SKM-1 (cell line): Measurements from ENCODE around the gene TBC1D2B.

ENCODE experiments used
- DNase-seq: peaks from one replicate; lab custom pipeline; 2025; ENCODE audit not compliant: unreplicated experiment; lab: John Stamatoyannopoulos, UW

The TBC1D2B gene

DNA sequence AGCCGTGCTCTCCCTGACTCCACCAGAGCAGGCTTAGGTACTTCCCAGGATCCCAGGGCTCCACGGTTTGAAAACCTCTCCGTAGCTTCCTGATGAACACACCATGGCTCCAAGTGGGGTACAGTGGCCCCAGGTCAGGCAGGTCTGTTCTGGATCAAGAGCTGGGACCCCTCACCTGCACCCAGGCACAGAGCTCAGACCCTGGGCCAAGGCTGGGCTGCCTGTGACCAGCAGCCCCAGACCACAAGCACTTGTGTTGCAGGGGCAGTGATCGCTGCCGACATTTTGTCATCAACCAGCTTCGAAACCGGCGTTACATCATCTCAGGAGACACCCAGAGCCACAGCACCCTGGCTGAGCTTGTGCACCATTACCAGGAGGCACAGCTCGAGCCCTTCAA, 20.2 kb upstream of the TBC1D2B start:
- no peak for DNase-seq

DNA sequence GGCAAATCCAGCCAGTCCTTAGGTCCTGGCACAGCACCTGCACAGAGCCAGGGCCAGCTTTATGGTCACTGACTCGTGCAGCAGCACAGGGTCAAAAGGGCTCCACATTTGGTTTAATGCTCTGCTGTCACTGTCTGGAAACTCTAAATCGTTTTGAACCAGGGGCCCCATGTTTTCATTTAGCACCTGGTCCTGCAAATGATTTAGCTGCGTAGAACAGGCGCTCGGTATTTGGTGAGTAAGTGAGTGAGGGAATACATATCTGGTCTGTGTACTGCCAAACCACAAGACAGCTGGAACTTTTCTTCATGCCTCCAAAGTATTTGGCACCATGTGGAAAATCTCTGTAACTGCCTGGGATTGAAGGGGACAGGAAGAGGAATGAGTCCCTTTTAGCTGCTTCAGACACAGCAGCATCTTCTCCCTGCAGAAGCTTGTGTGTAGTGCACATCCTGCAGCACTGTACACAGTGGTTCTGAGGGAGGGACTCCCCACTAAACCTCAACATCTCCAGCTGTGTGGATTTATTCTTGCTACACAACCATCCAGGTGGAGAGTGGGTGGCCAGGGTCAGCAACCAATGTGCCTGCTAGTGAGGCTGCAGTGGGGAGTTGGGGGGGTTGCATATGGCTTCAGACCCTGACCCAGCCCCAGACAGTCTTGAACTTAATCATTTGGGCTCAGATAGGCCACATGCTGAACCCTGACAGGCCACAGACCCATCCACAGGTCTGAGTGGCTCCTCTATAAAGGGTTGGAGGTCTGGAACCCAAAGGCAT, 15.9 kb upstream of the TBC1D2B start:
- no peak for DNase-seq

DNA sequence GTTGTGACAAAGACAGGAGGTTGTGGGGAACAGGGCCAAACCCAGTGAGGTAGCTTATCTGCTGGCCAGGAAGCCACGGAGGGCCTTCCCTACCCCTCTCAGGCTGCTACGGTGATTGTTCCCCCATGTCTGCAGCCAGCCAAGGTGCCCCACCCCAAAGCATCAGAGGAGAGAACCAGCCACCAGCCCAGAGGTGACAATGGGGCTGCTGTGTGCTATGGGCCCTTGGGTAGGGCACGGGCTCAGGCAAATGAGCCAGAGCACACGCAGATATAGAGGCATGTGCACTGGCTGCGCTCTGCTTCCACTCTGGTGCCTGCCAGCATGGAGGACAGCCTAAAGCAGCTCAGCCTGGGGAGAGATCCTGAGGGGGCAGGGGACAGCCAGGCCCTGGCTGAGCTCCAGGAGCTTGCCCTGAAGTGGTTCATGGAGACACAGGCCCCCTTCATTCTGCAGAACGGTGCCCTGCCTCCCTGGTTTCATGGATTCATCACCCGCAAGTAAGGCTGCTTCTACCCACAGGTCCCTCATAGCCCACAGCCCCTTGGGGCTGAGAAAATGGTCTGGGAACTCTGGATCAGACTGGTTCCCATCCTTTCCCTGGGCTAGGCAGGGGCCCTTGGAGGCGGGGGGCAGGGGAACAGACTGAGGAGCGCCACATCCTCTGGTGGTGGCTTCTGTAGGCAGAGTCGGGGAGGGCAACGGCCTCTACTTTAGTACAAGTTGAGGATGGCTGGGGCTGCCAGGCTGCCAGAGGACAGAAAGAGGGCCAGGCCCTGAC, 14.9 kb upstream of the TBC1D2B start, which contains the start of gene SH2D7:
Gene SH2D7 (plus strand): TSS at position 301 of the 781 bp plus-strand sequence. CDS start 24 bp downstream, at position 325.
- no peak for DNase-seq

DNA sequence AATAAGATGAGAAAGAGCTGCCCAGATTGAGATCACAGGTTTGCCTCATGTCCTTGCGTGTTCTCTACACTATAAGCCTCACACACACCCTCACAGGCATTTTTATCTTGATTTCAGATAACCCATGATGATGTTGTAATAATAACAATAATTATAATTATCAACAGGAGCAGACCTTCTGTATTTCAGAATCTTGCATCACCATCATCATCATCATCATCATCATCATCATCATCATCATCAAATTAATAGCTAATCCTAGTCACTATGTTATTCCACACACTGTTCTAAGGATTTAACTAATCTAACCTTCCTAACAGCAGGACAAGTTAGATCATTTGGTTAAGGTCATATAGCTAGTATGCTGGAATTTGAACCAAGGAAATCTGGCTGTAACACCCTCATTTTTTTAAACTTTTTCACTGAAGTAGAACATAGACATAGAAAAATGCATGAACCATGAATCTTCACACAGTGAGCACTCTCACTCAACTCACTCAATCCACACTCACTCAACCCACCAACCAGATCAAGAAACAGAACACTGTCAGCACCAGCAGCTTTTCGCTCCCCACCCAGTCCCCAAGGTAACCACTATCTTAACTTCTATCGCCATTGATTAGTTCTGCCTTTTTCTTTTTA, 13.0 kb upstream of the TBC1D2B start:
- no peak for DNase-seq

DNA sequence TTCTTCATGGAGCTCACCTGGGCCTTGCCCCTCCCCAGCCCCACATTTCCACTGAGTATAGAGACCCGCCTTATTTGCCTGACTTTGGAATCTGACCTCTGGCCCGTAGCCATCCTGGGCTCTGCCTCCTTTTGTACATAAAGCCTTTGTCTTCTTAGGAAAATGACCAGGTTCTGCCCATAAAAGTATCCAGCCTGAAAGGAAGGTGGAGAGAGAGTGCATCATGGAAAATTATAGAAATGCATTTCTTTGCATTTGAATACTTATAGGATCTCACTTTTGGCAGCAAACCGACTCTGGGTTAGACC, 11.2 kb upstream of the TBC1D2B start:
- DNase-seq = no peak

DNA sequence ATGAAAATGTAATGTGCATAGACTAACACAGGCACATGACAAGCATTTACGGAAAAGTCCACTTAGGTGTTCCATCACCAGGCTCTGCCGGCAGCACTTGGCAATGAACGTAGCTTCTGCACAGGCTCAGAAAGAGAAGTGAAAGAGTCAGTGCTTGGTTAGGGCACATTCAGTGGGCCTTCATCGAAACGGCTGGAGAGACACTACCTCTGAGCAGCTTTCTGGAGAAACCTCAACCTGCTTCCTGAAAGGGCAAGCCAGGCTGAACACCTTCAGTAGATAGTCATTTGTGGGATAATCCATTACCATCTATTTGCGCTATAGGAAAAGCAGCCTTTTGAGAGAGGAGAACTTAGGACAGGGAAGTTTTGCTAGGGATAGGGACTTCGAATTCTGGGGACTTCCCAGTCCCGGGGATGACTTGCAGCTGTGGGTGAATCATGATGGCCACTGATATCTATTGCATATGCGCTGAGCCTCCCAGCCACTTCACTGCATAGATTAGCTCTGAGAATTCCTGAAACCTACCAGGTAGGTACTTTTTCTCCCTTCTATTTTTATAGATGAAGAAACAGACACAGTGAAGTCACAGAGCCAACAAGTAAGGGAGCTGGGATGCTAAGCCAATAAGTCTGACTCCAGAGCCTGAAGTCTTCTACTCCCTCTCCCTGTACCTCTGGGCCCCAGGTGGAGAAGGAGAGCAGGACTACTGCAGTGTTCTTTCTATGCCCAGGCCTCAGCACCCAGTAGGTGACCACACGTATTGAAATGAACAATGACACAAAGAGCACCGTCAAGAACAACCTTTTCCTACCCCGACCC, 10.7 kb upstream of the TBC1D2B start:
- DNase-seq = no peak

DNA sequence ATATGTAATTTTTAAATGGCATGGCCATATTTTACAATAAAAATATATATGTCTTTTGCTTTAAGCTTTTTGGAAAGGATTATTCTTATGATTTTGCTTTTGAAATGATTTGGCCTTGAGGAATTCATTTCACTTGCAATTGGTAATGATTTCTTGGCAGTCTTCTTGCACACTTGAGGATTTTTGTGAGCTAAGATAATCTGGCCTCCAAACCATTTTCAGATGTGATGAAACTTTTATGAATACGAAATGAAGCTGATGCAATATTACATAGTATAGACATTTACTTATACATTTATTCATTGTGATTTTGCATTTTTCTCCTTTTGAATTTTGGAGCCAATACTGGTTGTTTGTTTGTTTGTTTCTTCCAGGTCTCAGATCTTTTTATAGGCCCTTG, 8.4 kb upstream of the TBC1D2B start:
- DNase-seq = no peak

DNA sequence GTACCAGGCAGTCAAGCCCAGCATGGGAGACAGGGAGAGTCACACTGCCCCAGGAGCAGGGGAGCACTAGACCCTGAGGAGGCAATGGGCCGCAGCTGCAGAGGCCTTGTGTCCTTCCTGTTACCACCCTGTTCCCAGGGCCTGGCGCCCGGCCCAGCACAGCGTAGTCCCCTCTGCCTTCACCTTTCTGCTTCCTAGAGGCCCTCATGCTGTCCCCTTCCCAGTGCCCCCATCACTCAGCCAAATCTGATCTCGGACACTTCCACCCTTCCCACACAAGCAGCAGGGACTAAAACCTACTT, 6.9 kb upstream of the TBC1D2B start:
- DNase-seq = no peak

DNA sequence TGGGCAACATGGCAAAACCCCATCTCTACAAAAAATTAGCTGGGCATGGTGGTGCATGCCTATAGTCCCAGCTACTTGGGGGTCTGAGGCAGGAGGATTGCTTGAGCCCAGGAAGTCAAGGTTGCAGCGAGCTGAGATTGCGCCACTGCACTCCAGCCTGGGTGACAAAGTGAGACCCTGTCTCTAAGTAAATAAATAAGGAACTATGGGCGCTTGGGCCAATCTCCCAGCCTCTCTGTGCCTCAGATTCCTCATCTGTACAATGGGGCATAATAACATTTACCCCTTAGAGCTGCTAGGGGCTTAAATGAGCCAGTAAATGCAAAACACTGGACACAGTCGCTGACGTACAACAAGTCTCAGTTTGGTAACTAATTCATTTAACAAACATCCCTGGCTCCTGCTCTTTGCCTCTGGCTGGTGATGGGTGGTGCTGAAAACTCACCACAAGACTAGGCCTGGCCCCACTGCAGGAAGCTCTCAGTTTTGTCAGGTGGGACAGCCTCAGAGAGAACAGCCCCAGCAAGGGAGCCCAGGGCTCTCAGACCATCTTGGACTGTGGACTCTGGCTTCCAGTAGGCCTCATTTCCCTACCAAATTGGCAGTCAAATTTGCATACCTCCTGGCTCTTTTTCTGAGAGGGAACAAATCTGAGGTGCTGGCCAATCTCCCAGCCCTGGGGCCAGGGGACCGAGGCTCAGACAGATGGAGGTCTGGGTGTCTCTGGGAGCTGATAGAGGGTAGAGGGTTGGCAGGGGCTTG, 6.4 kb upstream of the TBC1D2B start:
- no peak for DNase-seq

DNA sequence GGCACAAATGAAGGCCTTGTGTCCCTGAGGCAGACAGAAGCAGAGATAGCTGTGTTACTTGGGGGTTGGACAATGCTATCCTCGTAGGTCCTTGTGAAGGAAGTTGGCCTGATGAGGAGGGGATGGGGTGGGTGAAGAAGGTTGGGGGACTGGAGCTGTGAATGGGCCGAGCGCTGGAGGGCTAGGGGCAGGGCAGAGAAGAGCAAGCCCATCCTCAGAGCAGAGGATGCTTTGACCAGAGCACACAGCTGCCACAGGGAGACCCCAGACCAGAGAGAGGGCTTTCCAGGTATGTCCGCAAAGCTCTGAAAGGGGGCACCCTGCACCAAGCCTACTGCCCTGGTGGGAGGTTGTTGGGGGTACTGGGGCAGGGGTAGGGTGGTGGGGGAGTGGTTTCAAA, 5.7 kb upstream of the TBC1D2B start:
- DNase-seq = no peak

DNA sequence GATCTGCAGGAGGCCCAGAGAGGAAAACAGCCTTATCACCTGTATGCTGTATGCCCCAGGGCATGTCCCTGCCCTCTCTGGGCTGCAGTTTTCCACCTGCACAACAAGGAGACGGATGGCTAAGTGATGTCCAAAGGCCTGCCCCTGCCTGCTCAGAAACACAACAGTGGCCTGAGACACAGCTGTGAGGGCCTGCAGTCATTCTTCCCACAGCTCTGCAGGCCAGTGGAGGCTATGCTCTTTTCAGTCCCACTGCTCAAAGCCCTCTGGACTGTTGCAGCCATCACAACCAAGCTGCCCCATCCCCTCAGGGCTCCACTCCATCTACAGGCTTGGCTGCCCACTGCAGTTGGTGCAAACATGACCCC, 5.2 kb upstream of the TBC1D2B start:
- DNase-seq = no peak

DNA sequence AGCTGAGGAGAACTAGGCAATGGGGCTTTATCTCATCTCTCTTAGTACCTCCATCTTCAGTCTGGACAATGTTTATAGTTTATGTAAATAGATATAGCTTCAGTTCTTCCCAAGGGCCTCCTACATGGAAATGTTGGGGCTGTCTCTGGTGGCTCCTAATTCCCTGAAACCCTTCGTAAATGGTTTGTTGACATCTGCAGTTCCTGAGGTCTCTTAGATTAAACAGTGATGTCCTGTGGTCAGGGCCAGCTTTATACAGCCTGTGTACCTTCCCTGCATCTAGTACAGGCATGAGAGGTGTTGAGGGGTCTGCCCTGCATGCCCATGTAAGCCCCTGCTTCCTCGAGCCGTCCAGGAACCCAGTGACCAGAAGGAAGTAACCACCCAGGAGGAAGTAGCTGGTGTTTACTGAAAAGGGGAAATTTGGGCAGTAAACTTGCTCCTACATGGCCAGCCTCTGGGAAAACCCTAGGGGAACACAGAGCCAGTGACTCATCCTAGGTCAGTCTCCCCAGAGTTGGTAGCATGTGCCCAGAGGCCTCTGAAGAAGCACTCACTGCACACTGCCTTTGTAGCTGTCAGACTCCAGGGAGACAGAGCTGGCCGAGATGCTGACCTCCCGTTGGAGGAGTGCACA, 4.7 kb upstream of the TBC1D2B start:
- DNase-seq = no peak

DNA sequence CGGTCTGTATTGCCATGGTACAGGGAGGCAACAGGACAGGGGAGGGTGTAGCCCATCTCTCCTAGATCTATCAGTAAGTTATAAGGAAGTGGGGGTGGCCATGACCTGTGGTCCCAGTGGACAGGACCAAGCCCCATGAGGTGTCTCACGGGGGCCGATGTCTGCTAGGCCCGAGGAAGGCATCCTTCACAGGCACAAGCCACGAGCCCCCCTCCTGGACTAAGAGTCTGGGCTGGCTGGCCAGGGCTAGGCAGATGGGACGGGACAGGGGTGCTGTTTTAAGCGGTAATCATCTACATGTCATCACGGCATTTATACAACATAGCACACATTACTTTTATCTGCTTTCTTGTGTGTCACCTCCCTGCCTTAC, 2.6 kb upstream of the TBC1D2B start:
- no peak for DNase-seq

DNA sequence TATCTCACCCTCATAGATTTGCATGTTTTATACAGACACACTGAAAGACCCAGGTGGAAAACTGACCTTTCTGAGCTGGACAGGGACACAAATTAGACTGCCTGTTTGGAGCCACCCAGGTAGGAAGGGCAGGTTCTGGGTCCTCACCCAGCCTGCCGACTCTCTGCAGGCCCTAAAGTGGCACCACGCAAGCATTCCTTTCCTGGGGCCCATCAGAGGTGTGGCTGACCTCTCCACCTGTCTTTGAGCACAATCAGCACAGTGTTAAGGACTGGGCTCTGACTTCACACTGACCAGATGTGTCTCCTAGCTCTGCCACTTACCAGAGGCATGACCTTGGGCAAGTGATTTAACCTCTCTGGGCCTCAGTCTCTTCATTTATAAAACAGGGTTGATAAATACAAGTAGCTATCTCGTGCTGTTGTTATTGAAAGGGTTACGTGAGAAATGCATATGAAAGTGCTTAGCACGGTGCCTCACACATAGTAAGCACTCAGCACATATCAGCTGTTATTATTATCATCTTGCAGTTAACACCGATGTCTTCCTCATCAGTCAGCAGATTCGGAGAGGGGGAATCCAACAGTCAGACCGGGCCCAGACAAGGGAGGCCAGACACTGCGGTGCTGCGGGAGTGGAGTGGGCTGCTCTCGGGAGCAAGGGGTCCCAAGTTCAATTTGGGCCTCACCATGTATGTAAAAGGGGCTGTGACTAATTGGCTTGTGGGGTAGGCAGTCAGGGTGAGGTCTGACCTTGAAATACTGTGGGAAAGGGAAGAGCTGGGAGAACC, 2.0 kb upstream of the TBC1D2B start:
- DNase-seq = no peak

DNA sequence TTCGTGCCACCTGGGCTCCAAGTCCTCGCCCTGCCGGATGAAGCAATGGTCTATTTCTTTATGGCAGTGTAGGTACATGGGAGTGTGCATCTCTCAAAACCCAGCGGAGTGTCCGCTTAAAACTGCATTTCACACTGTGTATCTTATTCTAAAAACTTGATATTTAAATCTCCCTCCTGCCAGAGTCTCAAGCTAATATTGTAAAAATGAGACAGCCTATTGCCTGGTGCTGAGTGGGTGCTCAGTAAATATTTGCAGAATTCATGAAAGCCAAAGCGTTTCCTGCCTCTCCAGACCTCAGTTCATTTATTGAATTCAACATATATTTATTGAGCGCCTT, 330 bp upstream of the TBC1D2B start:
- DNase-seq = no peak

DNA sequence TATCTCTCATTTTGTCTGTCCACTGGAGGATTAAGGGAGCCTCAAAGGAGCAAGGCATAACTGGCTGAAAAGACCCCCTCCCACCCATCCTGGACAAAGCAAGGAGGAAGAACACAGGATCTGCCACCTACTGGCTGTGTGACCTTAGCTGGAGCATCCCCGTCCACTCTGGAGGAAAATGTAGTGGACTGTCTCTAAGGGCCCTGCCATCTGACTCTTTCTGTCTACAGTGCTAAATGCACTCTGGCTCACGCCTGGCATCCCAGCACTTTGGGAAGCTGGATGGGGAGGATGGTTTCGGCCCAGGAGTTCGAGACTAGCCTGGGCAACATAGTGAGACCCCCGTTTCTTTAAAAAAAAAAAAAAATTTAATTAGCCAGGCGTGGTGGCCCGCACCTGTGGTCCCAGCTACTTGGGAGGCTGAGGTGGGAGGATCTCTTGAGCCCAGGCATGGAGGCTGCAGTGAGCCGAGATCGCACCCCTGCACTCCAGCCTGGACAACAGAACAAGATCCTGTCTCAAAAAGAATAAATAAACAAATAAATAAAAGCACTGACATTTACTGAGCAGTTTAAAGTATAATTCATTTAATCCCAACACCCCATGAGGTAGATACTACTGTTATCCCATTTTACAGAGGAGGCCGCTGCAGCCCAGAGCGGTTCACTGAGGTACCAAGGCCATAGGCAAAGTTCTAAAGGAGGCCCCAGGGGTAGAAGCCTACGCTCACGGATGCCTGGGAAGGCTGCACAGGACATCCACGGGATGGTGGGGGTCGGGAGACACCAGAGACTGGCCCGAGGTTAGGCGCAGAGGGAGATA, 1.1 kb downstream of the TBC1D2B start:
- DNase-seq = no peak

DNA sequence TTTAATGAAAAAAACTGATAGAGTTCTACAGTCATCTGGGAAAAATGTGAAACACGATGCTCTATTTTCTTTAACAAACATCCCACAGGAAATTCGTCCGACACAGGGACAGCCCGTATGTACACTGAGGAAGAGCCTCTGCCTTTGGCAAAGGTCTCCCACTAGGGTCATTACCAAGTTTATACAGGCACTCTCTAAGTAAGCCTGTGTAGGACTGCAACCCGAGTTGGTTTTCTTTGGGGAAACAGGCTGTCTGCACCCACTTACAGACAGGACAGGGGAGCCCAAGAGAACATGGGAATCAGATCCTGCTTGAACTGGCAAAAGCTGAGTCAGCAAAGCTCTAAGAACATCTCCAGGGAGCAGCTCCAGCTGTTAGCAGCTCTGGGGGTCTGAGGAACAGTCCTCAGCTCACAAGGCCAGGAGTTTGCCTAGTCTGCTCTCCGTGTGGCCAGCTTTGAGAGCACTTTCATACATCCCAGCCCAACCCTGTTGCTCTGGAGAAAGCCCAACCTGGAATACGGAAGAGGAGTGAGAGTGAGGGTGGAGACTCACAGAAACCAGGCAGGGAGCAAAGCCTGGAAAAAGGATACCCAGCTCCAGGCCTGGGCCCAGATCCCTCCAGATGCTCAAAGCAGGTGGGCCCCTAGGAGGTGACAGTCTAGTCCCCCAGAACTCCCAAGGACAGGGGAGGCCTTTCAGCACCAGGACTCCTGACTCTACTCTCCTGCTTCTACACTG, 1.9 kb downstream of the TBC1D2B start:
- no peak for DNase-seq
